AG10803 (cell line): ENCODE results near the gene COASY.
"Not testable (repeated sequence)": the region's sequence is repeated elsewhere in the genome, so short reads cannot be mapped to it uniquely, and the experiment has no call there.

Experiments used
- DNase-seq: peaks from one replicate; pipeline ENCODE4 v3.0.0; 2010; ENCODE audit warnings: low read depth
- H3K4me3 ChIP-seq: 2 replicates; pipeline ENCODE4 v1.5.1; 2011; ENCODE audit warnings: mild to moderate bottlenecking, low read length, control low read depth
- TF ChIP-seq, protein P1 (sequence below): conservative IDR thresholded peaks from 2 replicates; pipeline ENCODE4 v1.5.1; 2011; ENCODE audit warnings: mild to moderate bottlenecking, low read length, control low read depth, inconsistent platforms

The COASY gene

DNA sequence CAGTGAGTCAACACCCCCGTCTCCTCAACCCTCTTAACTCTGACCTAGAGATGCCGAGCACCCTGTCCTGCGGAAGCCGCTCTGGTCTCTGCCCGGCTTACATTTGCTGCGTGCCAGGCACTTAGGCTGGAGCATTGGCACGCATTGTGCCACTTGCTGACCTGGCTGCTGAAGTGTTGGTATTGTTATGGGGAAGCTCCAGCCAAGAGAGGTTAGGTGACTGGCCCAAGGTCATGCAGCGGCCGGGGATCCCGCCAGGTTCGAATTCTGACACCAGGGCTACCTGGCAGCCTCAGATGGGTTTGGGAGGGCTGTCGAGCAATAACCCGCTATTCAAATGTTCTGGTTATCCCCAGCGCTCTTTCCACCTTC is 14.3 kb upstream of the COASY start:
- no peak overlapping the region for H3K4me3 ChIP-seq
- DNase-seq = no peak
- TF ChIP-seq, protein P1, sequence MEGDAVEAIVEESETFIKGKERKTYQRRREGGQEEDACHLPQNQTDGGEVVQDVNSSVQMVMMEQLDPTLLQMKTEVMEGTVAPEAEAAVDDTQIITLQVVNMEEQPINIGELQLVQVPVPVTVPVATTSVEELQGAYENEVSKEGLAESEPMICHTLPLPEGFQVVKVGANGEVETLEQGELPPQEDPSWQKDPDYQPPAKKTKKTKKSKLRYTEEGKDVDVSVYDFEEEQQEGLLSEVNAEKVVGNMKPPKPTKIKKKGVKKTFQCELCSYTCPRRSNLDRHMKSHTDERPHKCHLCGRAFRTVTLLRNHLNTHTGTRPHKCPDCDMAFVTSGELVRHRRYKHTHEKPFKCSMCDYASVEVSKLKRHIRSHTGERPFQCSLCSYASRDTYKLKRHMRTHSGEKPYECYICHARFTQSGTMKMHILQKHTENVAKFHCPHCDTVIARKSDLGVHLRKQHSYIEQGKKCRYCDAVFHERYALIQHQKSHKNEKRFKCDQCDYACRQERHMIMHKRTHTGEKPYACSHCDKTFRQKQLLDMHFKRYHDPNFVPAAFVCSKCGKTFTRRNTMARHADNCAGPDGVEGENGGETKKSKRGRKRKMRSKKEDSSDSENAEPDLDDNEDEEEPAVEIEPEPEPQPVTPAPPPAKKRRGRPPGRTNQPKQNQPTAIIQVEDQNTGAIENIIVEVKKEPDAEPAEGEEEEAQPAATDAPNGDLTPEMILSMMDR = no peak

DNA sequence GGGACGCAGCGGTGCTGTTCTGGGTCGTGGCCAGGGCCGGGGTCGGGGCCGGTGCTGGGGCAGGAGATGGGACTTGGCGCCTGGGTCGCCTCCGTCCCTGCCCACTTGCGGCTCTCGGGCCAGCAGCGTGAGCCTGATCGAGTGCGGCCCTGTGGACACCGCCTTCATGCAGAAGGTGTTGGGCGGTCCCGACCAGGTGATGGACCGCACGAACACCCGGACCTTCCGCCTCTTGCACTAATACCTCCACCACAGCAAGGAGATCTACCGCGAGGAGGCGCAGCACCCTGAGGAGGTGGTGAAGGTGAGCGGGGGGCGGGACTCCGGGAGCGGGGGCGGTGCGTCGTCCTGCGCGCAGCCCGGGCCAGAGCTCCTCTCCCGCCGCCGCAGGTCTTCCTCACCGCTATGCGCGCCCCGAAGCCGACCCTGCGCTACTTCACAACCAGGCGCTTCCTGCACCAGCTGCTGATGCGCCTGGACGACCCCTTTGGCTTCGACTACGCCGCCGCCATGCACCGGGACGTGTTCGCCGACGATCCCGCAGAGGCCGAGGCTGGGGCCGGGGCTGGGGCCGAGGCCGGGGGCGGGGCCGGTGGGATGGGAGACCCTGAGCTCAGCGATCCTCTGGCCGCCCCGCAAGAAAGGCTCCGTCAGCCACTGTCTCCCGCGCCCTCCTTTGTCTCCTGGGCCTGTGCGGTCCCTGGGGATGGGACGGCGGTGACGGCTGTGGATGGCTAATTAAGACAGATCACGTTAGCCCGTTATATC is 13.7 kb upstream of the COASY start:
- H3K4me3 ChIP-seq = no peak overlapping the region
- no peak for DNase-seq
- TF ChIP-seq, protein P1 = no peak

DNA sequence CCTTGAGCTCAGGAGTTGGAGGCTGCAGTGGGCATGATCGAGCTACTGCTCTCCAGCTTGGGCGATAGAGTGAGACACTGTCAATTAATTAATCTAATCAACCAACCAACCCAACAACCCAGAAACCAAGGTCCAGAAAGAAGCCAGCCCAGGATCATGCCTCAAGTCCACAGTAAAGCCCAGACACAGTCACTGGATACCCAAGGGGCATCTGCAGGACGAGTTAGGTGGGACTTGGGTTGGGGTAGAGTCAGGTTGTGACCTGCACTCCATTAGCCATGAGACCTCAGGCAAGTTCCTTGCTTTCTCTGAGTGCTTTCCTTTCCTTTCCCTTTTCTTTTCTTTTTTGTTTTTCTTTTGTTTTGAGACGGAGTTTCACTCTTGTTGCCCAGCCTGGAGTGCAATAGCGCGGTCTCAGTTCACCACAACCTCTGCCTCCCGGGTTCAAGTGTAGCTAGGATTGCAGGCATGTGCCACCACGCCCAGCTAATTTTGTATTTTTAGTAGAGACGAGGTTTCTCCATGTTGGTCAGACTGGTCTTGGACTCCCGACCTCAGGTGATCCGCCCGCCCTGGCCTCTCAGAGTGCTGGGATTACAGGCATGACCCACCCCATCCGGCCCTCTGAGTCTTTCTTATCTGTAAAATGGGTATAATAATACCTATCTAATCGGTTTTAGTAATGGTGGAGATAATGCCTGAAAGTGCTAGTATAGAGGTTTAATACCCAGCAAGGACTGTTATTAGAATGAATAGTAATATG is 12.8 kb upstream of the COASY start:
- DNase-seq = no peak
- TF ChIP-seq, protein P1 = no peak
- no peak overlapping the region for H3K4me3 ChIP-seq

DNA sequence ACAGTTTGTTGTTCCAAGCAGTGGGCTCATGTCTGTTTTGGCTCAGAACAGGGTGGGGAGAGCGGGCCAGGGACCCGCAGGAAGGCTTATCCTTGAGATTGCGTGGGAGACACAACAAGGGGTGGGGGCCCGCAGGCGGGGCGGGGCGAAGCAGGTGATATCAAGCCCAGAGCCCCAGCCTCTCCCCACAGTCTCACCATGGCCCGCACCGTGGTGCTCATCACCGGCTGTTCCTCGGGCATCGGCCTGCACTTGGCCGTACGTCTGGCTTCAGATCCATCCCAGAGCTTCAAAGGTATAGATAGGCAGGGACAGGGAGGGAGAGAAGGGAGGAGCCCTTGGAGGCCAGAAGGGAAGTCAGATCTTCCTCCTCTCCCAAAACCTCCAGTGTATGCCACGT is 9.2 kb upstream of the COASY start, which contains the start of gene HSD17B1:
TSS of gene HSD17B1 (plus strand) at position 188 of the 400 bp plus-strand sequence. CDS start at position 199, 11 bp downstream.
- DNase-seq = not testable (repeated sequence)

DNA sequence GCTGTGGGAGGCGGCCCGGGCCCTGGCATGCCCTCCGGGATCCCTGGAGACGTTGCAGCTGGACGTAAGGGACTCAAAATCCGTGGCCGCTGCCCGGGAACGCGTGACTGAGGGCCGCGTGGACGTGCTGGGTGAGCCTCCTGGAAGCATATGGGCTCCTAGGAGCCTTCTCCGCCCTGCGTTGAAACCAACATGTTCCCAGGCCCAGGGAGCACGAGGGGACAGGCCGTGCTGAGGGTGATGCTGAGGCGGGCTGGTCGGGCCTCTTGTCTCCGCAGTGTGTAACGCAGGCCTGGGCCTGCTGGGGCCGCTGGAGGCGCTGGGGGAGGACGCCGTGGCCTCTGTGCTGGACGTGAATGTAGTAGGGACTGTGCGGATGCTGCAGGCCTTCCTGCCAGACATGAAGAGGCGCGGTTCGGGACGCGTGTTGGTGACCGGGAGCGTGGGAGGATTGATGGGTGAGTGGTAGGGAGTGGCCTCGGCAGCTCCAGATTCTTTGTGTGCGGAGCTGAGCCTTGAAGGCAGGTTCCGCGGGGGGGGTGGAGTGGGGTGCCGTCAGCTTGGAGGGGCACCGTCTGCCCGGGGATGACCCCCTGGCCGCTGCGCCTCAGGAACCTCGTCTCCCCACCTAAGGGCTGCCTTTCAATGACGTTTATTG is 8.7 kb upstream of the COASY start:
- TF ChIP-seq, protein P1 = no peak
- peak; percentile 16 for DNase-seq
- H3K4me3 ChIP-seq = peak overlapping the region; percentile 91

More for the DNA sequence above, 9.2 kb upstream of the COASY start, which contains the start of gene HSD17B1:
- peak within 1 kb of the TSS; percentile 91 for H3K4me3 ChIP-seq

DNA sequence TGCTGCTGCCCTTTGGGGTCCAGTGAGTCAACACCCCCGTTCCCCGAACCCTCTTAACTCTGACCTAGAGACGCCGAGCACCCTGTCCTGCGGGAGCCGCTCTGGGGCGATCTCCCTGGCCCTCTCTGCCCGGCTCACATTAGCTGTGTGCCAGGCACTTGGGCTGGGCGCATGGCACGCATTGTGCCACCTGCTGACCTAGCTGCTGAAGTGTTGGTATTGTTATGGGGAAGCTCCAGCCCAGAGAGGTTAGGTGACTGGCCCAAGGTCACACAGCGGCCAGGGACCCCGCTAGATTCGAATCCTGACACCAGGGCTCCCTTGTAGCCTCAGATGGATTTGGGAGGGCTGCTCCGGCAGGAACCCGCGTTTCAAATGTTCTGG is 8.1 kb upstream of the COASY start:
- no peak for DNase-seq
- H3K4me3 ChIP-seq = peak overlapping the region; percentile 91

More for the DNA sequence above, 8.1 kb upstream of the COASY start:
- TF ChIP-seq, protein P1 = 0 out of 2 replicates have a peak, but pooled peaks have one; percentile 11
